NCI-H187 (cell line): ENCODE data around the gene PTGDR2.

Experiments
- DNase-seq, 2 experiments: peaks; one replicate each; lab custom pipeline; 2025; lab: John Stamatoyannopoulos, UW

Gene PTGDR2

DNA sequence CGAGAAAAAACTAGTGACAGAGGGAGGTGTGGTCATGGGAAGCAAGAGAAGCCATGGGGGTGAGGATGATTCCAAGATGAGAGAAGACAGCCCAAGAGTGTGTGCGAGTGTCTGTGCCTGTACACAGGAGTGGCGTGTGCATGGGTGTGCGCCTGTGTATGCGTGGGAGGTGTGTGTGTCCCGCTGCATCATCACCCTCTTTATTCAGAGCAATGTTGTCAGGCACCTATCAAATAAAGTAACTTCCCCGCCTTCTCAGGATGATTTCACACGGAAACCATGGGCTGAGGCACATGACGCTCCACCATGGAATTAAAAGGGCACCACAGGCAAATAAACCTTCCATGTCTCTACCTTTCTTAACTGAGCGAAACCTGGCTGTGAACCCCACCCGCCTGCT is 46.1 kb downstream of the PTGDR2 start:
- DNase-seq, result no peak

DNA sequence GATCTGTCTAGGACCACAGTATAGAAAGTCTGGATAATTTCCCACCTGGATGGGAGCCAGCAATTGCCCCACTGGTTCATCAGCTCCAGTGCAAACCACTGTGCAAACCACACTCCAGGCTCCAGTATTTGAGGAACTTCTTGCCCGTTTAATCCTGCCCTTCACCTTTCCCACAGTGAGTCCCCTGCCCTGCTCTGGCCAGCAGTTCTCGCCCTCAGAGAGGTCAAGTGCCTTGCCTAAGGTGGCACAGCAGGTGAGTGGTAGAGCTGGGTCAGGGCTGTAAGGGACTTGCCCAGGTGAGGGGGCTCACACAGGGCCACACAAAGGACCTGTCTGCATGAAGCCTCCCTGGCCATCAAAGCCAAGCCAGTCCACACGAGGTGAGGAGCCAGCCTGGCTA is 46.5 kb downstream of the PTGDR2 start:
- DNase-seq, result no peak

DNA sequence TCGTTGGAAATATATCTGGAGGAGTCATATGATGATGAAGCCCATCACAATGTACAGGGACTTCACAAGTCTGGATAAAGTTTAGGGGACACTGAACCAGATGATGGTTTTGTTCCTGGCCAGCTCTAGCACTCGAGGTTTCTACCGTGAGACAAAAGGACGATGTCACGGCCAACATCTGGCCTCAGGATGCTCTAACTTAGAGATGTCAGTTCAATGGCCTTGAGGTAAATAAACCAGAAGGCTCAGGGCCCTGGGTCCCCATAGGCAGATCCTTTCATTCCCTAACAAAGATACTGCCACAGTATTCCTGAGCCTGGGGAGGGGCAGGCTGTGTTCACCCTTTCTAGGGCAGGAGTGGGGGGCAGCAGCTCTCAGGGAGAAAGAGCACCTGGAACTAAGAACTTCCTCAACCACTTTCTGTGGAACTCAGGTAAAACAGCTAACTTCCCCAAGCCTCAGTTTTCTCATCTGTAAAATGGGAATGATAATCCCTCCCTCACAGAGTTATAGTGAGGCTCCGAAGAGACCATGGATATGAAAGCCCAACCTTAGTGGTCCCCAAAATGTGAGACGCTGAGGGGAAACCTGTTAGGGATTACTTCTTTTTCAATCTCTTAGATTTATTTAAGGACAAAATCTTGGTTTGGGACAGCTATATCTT is 52.3 kb downstream of the PTGDR2 start:
- no peak for DNase-seq

DNA sequence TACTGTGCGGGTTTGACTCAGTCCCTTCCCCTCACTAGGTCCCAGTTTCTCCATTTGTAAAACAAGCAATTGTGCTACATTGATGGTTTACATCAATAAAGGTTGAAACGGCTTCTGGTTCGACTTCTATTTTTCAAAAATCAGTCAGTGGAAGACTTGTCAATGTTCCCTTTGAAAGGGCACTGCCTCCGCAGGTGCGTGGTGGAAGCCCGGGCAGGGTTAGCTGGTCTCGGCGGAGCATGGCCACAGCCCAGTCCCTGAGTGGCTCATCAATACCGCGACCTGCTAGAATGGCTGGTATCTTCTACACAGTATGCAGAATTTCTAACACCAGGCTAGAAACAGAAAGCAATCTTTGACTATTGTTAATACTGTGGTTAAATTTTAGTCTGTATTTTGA is 54.6 kb downstream of the PTGDR2 start:
- DNase-seq, result no peak
